OCI-M1 (cell line): Measurements from ENCODE around the gene CLCNKA.
"Not testable (repeated sequence)": the region's sequence is repeated elsewhere in the genome, so short reads cannot be mapped to it uniquely, and the experiment has no call there.

Experiments
- DNase-seq: peaks from one replicate; lab custom pipeline; 2025; lab: John Stamatoyannopoulos, UW

CLCNKA gene

DNA sequence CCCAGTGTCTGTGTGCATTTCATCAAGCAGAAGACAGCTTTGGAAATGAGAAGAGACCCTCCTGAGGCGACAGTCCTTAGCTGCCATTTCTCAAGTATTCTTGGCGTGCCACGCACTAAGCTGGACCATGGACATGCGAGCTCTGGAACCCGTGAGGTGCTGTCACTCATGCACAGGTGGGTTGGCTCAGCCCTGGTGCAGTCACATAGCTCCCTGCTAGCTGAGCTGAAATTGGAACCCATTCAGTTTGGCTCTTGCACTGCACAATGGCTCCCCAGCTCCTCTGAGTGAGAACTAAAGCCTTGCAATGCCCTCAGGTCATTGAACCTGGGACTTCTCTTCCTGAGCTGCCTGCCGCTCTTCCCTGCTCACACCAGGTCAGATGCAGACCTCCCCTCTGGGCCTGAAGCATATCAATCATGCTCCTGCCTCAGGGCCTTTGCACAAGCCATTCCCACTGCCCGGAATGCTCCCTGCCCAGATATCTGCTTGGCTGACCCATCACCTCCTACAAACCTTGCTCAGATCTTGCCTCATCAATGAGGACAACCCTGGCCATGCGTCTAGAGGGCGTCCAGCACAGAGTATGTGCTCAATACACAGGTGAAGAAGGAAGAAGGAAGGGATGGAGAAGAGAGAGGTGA, 24.1 kb upstream of the CLCNKA start:
- DNase-seq = no peak

DNA sequence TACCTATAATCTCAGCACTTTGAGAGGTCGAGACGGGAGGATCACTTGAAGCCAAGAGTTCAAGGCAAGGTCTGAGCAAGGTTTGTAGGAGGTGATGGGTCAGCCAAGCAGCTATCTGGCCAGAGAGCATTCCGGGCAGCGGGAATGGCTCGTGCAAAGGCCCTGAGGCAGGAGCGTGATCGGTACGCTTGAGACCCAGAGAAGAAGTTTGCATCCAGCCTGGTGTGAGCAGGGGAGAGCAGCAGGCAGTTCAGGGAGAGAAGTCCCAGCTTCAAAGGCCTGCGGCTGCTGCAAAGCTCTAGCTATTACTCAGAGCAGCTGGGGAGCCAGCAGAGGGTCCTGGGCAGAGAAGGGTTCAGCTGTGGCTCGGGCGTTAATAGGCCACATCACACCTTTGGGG, 22.9 kb upstream of the CLCNKA start:
- DNase-seq = no peak

DNA sequence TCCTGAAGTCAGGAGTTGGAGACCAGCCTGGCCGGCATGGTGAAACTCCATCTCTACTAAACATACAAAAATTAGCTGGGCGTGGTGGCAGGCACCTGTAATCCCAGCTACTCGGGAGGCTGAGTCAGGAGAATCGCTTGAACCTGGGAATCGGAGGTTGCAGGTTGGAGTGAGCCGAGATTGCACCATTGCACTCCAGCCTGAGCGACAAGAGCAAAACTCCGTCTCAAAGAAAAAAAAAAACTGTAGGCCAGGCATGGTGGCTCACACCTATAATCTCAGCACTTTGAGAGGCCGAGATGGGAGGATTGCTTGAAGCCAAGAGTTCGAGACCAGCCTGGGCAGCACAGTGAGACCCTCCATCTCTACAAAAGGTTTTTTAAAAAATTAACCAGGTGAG, 20.6 kb upstream of the CLCNKA start:
- DNase-seq = not testable (repeated sequence)

DNA sequence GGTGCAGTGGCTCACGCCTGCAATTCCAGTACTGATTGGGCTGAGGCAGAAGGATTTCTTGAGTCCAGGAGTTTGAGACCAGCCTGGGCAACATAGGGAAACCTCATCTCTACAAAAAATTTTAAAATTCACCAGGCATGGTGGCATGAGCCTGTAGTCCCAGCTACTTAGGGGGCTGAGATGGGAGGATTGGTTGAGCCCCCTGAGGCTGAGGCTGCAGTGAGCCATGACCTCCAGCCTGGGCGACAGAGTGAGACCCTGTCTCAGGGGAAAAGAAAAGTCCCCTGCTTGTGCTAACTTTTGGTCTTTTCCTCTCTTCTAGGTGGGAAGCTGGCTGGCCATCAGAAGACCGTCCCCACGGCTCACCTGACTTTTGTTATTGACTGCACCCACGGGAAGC, 16.2 kb upstream of the CLCNKA start:
- no peak for DNase-seq

DNA sequence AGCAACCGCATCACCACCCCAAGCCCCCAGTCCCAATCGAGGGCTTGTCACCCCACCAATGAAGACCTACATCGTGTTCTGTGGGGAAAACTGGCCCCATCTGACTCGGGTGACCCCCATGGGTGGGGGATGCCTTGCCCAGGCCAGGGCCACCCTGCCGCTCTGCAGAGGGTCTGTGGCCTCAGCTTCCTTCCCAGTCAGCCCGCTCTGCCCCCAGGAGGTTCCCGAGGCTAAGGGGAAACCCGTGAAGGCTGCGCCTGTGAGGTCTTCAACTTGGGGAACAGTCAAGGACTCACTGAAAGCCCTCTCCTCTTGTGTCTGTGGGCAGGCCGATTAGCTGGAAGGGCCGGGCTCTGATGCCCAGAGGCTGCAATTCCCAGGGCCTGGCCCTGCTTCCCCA, 15.8 kb upstream of the CLCNKA start:
- no peak for DNase-seq

DNA sequence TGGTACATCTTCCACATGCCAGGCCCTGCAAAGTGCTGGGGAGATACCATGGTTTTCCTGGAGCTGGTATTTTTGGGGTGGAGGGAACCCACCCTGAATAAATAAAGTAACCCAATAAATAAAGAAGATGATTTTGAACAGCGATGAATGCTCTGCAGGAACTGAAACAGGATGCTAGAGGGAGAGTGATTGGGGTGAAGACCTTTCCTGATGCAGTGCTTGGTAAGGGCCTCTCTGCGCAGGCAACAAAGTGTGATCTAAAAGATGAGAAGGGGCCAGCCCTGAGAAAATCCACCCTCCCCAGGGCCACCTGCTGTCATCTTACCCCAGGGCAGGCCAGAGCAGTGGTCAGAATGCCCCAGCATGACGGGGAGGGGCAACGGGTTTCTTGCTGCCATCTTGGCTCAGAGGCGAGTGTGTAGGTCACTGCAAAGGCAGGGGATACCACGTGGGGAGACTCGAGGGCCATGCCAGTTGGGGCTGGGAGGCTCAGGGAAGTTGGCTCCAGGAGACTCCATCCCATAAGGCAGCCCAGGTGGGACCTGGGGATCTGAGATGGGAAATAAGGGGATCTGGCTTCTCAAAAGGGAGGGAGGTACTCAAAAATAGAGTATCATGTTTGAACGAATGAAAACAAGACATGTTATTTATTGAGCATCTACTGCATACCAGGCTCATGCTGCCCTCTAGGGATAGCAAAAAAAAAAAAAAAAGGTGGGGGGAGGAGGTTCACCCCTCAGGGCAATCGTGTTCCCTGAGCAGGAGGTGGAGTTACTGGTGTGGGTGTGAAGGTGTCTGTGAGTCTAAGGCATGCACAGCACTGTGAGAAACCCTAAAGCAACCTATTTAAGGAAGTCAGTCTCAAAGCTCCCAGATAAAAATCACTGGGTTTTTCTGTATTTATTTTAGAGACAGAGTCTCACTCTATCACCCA, 15.0 kb upstream of the CLCNKA start:
- DNase-seq = peak; percentile 51

DNA sequence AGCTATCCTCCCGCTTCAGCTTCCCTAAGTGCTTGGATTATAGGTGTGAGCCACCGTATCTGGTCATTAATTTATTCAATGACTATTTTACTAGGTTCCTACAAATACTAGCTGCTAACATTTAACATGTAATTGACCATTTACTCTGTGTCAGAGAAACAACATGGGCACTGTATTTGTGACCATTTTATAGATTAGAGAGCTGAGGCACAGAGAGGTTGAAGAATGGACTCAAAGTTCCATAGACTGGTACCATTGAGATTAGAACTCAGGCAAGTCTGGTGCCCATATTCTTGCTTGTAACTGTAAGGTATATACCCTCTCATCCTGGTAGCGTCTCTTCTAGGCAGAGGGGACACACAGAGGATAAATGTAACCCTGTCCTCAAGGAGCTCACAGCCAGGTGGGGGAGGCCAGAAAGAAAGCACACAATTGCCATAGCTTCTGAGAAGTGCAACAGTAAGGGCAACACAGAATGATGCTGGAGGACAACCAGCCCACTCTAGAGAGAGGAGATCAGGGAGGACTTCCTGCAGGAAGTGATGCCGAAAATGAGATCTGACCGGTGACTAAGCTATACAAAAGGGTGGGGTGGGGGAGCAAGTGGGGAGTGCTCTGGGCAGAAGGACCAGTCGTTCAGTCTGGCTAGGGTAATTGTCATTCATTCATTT, 14.0 kb upstream of the CLCNKA start:
- no peak for DNase-seq

DNA sequence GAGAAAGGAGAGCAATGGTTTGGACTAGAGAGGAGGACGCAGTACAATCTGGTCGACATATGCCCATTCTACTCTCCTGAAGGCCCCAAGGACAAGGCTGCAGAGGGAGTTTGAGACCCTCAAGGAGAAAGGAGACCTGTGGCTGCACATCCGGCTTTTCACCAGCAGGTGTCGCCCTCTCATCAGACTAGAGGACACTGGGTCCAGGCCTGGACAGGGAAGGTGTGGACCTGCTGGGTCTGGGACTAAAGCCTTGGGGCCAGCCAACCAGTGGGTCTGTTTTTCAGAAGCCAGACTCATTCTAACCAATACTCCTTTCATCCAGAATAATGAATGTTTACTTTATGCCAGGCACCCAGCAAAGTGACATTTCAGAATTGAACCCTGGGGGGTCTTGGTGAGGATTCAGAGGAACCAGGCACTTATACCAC, 12.8 kb upstream of the CLCNKA start:
- DNase-seq = peak; percentile 83

DNA sequence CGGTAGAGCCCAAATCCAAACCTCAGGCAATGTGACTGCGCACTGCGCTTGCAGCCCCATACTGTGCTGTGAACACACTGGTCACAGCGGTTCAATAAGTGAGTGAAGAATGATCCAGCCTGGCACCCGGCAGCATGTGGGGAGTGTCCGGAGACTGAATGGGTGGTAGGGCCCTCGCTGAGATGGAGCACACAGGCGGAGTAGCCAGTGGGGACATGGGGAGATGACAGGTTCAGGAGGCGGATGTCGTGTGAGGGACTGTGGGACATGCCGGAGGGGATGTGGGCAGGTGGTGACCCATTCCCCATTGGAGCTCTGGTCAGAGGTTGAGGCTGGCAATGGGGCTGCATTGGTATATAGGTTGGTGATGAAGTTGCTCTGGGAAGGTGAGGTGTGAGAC, 12.2 kb upstream of the CLCNKA start:
- DNase-seq = no peak

DNA sequence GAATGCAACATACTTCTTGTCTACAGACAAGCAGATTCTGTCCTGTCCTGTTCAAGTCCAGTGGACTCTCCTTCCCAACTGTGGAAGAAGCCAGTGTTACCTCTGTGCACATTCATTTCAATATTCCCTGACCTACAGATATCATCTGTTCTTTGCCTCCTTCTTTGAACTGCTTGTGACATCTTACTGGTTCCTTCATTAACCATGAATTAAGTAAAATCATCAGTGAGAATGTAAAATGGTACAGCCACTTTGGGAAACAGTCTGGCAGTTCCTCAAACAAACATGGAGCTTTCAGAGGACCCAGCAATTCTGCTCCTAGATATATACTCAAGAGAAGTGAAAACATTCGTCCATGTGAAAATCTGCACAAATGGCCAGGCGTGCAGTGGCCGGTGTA, 11.0 kb upstream of the CLCNKA start:
- no peak for DNase-seq

DNA sequence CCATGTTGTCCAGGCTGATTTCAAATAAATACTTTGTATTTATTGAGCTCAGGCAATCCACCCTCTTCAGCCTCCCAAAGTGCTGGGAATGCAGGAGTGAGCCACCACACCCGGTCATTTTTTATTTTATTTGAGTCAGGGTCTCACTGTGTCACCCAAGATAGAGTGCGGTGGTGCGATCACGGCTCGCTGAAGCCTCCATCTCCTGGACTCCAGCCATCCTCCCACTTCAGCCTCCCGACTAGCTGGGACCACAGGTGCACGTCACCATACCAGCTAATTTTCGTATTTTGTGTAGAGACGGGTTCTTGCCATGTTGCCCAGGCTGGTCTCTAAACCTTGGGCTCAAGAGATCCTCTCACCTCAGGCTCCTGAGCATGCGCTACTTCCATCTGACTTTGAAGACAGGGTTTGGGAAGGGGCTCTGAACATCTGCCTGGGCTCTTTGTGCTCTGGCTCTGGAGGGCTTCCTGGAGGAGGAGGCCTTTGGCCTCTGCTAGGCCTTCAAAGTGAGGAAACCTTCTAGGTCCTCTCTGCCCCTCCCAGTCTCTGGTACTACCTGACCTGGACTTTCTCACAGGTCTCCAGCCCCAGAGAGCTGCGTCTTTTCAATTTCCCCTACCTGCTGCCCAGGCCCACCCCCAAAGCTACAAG, 9.8 kb upstream of the CLCNKA start:
- DNase-seq = no peak

DNA sequence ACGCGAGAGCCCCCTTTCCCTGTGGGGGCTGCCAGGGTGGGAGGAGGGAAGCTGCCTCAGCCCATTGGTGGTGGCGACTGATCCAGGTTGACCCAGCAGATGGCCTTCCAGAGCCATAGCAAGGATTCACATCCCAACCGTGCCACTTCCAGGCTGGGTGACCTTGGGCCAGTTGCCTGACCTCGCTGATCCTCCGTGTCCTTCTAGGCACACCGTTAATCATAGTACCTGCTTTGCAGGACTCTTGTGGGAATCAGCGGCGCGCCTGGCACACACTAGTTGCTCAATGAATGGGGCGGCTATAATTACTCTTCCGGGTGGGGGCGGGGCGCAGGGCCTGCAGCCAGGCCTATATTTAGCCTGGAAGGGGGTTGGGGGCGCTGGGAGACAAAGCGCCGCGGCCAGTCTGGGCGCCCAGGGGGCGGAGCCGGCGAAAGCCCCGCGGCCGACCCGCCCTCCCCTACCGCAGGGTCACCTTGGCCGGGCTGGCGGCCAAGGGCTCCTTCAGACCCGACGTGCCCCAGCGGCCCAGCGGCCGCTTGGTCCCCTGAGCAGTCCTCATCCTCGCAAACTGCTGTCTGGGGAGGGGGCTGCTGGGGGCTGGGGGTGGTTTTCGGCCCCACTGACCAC, 9.1 kb upstream of the CLCNKA start:
- peak; percentile 82 for DNase-seq

DNA sequence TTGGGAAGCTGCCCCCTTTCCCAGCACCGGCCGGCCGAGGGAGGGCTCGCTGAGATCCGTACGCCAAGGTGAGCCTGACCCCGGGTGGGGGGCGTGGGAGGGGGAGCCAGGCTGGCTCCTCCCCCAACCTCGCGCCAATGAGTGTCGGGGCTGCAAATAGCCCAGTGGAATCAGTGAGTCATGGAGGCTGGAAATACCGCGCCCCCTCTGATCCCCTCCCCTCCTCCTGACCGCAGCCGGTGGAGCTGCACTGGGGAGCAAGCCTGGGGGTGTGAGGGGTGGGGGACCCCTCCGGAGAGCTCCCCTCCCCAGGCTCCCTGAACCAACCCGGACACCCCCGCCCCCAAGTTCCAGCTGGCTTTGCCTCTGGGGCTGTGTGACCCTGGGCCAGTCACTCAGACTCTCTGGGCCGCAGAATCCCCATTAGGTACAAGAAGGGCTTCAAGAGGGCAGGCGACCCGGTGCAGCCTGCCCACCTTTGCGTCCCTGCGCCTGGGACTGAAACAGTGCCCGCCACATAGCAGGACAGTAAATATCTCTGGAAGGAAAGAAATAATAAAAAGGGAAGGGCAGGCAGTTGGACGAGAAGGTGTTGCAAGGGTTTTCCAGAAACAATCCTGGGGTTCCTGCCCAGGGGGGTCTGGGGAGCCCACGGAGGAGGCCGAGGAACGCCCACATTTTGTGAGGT, 8.5 kb upstream of the CLCNKA start:
- peak; percentile 77 for DNase-seq

DNA sequence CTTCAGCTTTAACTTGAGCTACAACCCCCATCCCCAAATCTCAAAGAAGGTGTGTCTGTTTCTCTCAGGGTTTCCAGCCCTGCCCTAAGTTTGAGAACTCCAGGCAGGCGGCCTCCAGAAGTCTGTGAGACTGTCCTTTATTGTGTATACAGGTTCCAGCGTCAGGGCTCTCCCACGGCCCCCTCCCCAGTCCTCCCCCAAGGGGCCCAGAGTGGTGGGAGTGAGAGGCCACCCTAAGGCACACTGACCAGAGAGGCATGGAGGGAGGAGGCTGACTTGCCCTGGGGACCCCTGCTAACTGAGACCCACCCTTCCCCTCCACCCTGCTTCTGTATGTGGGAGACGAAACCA, 8.0 kb upstream of the CLCNKA start:
- no peak for DNase-seq

DNA sequence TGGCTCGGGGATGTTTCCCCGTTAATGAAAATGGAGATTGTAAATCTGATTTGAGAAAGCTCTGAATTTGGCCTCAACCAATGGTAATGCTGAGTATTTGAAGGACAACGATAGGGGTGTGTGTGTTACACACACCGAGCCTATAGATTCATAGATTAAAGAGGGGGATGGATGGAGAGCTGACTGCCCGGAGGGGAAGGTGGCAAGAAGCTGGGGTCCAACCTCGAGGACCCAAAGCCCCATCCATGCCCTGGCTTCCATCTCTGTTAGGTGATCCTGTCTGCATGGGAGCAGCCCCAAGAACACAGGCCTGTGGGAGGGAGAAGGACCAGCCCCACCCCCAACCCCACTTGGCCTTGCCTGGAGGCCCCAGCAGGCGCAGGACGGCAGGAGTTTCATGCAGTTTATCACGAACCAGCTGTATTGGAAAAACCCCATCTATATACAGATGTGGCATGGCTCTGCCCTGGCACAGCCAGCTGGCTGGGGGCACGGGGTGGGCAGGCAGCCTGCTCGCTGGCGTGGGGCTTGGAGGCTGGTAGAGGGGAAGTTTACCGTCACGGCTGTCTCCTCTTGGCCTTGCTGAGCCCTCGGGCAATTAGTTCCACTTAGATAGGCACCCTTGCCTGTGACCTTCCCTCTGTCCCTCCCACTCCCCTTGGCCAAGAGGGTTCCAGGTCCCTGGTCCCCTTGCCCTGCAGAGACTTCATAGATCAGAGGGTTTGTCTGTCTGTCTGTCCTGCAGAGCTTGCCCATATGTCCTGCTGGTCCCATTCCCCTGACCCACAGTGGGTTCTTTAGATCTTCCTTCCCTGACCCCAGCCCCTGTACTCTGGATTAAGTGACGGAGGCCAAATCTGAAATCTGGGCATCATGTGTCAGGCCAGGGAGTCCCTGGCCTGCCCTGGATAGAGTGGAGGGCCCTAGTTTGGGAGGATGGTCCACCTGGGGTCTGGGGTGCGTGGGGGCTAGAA, 7.0 kb upstream of the CLCNKA start:
- DNase-seq = peak; percentile 65

DNA sequence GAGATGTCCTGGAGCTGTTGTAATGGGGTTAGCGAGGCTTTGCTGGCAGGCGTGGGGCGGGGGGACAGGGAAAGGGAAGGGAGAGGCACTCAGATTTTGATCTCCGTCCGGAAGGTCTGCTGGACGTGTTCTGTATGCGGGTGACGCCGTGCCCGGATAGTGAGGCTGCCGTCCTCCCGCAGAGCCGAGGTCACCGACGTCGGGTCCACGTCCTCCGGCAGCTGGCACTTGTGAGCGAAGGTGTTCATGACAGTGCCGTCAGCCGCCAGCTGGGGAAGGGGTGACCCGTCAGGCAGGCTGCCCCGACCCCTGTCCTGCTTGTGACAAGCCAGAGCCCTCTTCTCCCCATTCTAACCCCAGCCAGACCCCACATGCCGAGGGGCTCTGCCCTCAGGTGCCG, 6.3 kb upstream of the CLCNKA start:
- no peak for DNase-seq

DNA sequence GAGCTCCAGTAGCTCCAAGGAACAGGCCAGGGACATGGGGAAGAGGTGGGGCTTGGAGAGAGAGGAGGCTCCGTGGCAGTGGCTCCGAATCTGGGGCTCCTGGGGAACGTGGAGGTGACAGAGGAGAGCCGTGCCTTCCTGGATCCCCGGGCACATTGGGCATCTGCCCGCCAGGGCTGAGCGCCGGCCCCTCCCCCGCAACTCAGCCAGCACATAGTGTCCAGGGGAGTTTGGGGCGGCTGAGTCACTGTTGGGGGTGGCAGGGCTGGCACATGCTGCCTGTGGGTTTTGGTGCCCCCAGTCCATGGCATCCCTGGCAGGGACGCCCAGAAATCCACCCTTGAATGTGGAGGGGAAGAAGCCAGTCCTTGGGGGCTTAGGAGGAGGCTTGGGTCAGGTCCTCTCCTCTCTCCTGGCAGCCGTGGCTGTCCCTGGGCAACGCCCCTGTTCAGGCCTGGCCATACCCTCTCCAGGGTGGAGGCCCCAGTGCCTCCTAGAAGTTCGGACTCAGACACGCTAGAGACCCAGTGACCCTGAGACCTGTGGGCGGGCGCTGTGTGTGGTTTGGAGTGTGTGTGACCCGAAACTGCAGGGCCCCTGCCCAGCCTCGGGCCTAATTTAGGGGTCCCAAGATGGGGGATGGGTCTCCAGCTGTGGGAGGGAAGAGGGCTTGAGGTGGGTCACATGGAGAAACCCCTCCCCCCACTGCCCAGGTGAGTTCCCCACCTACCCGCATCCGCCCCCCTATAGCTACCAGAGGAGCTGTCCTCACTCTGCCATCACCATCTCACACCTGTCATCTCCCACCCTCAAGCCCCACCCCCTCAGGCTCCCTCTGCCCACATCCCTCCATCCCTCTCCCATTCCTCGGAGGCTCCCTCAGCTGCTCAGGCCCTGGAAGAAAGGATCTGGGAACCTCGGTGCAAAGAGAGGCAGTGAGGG, 5.6 kb upstream of the CLCNKA start:
- DNase-seq = no peak

DNA sequence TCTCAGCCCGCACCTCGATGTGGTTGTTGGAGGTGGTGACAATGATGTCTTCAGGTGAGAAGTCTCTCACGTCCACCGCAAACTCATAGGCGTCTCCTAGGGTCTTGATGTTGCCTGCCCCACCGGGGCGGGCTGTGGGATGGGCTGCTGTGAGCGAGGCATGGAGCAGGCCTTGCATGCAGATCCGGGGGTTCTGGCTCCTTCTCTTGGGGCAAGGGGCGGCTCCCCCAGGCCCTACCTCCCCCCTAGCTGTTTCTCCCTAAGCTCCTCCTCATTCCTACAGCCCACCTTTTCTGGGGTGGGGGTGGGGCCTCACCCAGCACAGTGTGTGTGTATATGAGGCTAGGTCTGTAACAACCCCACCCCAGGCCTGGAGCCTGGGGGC, 4.8 kb upstream of the CLCNKA start:
- no peak for DNase-seq
